GM04504 (cell line): Measurements from ENCODE around the gene RPS15A.
"Not testable (repeated sequence)": the region's sequence is repeated elsewhere in the genome, so short reads cannot be mapped to it uniquely, and the experiment has no call there.

ENCODE experiments used
- DNase-seq: peaks from one replicate; pipeline ENCODE4 v3.0.0-alpha.2; 2012; ENCODE audit warnings: low read depth

RPS15A gene

GRCh38 chr16:18796377-18796776, 6.2 kb upstream of the RPS15A start:
- no peak for DNase-seq

GRCh38 chr16:18792836-18793433, 2.8 kb upstream of the RPS15A start:
- DNase-seq: no peak

- no peak for DNase-seq
Observed at GRCh38 chr16:18789515-18789849, 652 bp downstream of the RPS15A start.

GRCh38 chr16:18788828-18789514, 1.2 kb downstream of the RPS15A start:
- DNase-seq: no peak

GRCh38 chr16:18784917-18785623, 5.1 kb downstream of the RPS15A start:
- DNase-seq: no peak

- DNase-seq: no peak
Observed at GRCh38 chr16:18783430-18784341, 6.4 kb downstream of the RPS15A start.

- no peak for DNase-seq
Observed at GRCh38 chr16:18782697-18783429, 7.3 kb downstream of the RPS15A start.

GRCh38 chr16:18781232-18781631, 8.9 kb downstream of the RPS15A start:
- DNase-seq: not testable (repeated sequence)

- not testable (repeated sequence) for DNase-seq
Observed at GRCh38 chr16:18780460-18781026, 9.6 kb downstream of the RPS15A start.

GRCh38 chr16:18777664-18778063, 12.5 kb downstream of the RPS15A start:
- not testable (repeated sequence) for DNase-seq

- not testable (repeated sequence) for DNase-seq
Observed at GRCh38 chr16:18776334-18776733, 13.8 kb downstream of the RPS15A start.

GRCh38 chr16:18774651-18775050, 15.5 kb downstream of the RPS15A start:
- DNase-seq: not testable (repeated sequence)

GRCh38 chr16:18772171-18772570, 18.0 kb downstream of the RPS15A start:
- DNase-seq: not testable (repeated sequence)

- not testable (repeated sequence) for DNase-seq
Observed at GRCh38 chr16:18770336-18770962, 19.7 kb downstream of the RPS15A start.

GRCh38 chr16:18767217-18767616, 22.9 kb downstream of the RPS15A start:
- not testable (repeated sequence) for DNase-seq

GRCh38 chr16:18762713-18763112, 27.4 kb downstream of the RPS15A start:
- DNase-seq: not testable (repeated sequence)

GRCh38 chr16:18759598-18760520, 30.3 kb downstream of the RPS15A start:
- DNase-seq: peak; percentile 1

- DNase-seq: not testable (repeated sequence)
Observed at GRCh38 chr16:18757960-18758660, 32.0 kb downstream of the RPS15A start.

- not testable (repeated sequence) for DNase-seq
Observed at GRCh38 chr16:18756639-18757038, 33.5 kb downstream of the RPS15A start.
